Endothelial cell of umbilical vein (primary cell): ENCODE data around the gene USP37. TPM values are rescaled to one million over a fixed set of nuclear protein-coding genes. Genes with fewer than 3 reads are reported as not detected.

ENCODE experiments used
- BruUV-seq: library from RNA; stranded (reverse); fragments of 400-500 nt; replicated peaks from 2 replicates; lab custom pipeline; 2021; lab: Mats Ljungman, UMichigan
- CTCF ChIA-PET: fragments of 300-600, 350-600 bp; sonication (Branson Sonifier 250); formaldehyde crosslinking; loops from one replicate; lab custom pipeline; 2021; ENCODE audit warnings: antibody characterized with exemption, inconsistent platforms; lab: Charles Lee
- POLR2A ChIA-PET: fragments of 300-600, 350-600 bp; sonication (Branson Sonifier 250); formaldehyde crosslinking; loops from one replicate; lab custom pipeline; 2021; ENCODE audit warnings: antibody characterized with exemption, inconsistent platforms; lab: Charles Lee
- DNase-seq: peaks from one replicate; pipeline ENCODE4 v3.0.0-alpha.2; 2011; ENCODE audit warnings: low read depth, low spot score
- FAIRE-seq: peaks from 2 replicates; lab custom pipeline; 2011; peaks lifted over from hg19 to GRCh38; lab: Jason Lieb, UNC
- H2AFZ ChIP-seq: 2 replicates; pipeline ENCODE4 v1.6.0; 2012; ENCODE audit warnings: low read depth, low read length, control low read depth, inconsistent platforms
- H3K27ac ChIP-seq: 2 replicates; pipeline ENCODE4 v1.5.1; 2011; ENCODE audit warnings: low read depth, mild to moderate bottlenecking, control low read depth, low read length, moderate library complexity; ENCODE audit not compliant: insufficient read depth
- H3K27me3 ChIP-seq, 2 experiments: 2 replicates each; pipeline versions ENCODE4 v1.6.0 to v1.6.1; 2011; ENCODE audit warnings: low read length in 2 of 2, mixed read lengths in 1 of 2; ENCODE audit not compliant: control insufficient read depth in 2 of 2, insufficient read depth in 2 of 2
- H3K36me3 ChIP-seq, 2 experiments: 2 replicates in 1 of 2; 3 replicates in 1 of 2; pipeline ENCODE4 v1.5.1; 2011; ENCODE audit warnings: low read length in 2 of 2, mild to moderate bottlenecking in 1 of 2, moderate library complexity in 1 of 2; ENCODE audit not compliant: control insufficient read depth in 2 of 2, insufficient read depth in 2 of 2; ENCODE audit errors: extremely low read depth in 1 of 2
- H3K4me1 ChIP-seq: 3 replicates; pipeline ENCODE4 v1.5.1; 2011; ENCODE audit warnings: mild to moderate bottlenecking, low read length; ENCODE audit not compliant: control insufficient read depth, insufficient read depth; ENCODE audit errors: extremely low read depth
- H3K4me2 ChIP-seq: 2 replicates; pipeline ENCODE4 v1.6.1; 2011; ENCODE audit warnings: low read length, control low read depth, mixed read lengths; ENCODE audit not compliant: insufficient read depth
- H3K4me3 ChIP-seq, 3 experiments: fragments of 200-600 bp in 1 of 3; sonication (generic), shearing (Covaris generic) in 1 of 3; replicated peaks in 1 of 3; 2 replicates each; pipeline ENCODE4 v1.5.1; 2011 to 2016; ENCODE audit warnings: control low read depth in 3 of 3, low read length in 3 of 3, mild to moderate bottlenecking in 2 of 3, inconsistent platforms in 1 of 3, low read depth in 1 of 3, moderate library complexity in 1 of 3; ENCODE audit not compliant: insufficient read depth in 1 of 3
- H3K79me2 ChIP-seq: 2 replicates; pipeline ENCODE4 v1.6.0; 2012; ENCODE audit warnings: low read length, inconsistent platforms; ENCODE audit not compliant: control insufficient read depth, insufficient read depth
- H3K9ac ChIP-seq: replicated peaks from 2 replicates; pipeline ENCODE3; 2011; ENCODE audit warnings: low read length, control low read depth; ENCODE audit not compliant: insufficient read depth; ENCODE audit errors: extremely low read depth
- H3K9me1 ChIP-seq: replicated peaks from 3 replicates; pipeline ENCODE4 v1.6.0; 2011; ENCODE audit warnings: mild to moderate bottlenecking, low read length; ENCODE audit not compliant: control insufficient read depth, insufficient read depth; ENCODE audit errors: extremely low read depth
- H3K9me3 ChIP-seq: replicated peaks from 2 replicates; pipeline ENCODE4 v1.5.1; 2012; ENCODE audit warnings: low read length, inconsistent platforms; ENCODE audit not compliant: control insufficient read depth, insufficient read depth
- H4K20me1 ChIP-seq: replicated peaks from 2 replicates; pipeline ENCODE3; 2011; ENCODE audit warnings: mild to moderate bottlenecking, low read length; ENCODE audit not compliant: control insufficient read depth, insufficient read depth; ENCODE audit errors: extremely low read depth
- CTCF ChIP-seq, 2 donors: IDR thresholded peaks; 1 replicate in 1 of 2; 2 replicates in 1 of 2; pipeline ENCODE4 v1.5.1; 2011; ENCODE audit warnings: low read length in 2 of 2, mild to moderate bottlenecking in 2 of 2, moderate library complexity in 2 of 2, control low read depth in 1 of 2, inconsistent platforms in 1 of 2, low read depth in 1 of 2; ENCODE audit not compliant: insufficient read depth in 1 of 2; ENCODE audit errors: extremely low read depth in 1 of 2
- FOS ChIP-seq: IDR thresholded peaks from 2 replicates; pipeline ENCODE4 v1.6.1; 2011; ENCODE audit warnings: mild to moderate bottlenecking, low read length, moderate library complexity, borderline replicate concordance; ENCODE audit not compliant: insufficient read depth
- JUN ChIP-seq: IDR thresholded peaks from 2 replicates; pipeline ENCODE4 v1.6.1; 2011; ENCODE audit warnings: borderline replicate concordance, low read depth; ENCODE audit not compliant: insufficient read length, insufficient read depth
- MYC ChIP-seq: IDR thresholded peaks from one replicate; pipeline ENCODE4 v1.6.1; 2011; ENCODE audit warnings: mild to moderate bottlenecking, low read depth, low read length
- POLR2A ChIP-seq: IDR thresholded peaks from 2 replicates; pipeline ENCODE4 v1.6.1; 2012; ENCODE audit warnings: low read depth, mild to moderate bottlenecking, control low read depth, low read length
- POLR2AphosphoS5 ChIP-seq: IDR thresholded peaks from 2 replicates; pipeline ENCODE4 v1.6.1; 2012; ENCODE audit warnings: low read depth, mild to moderate bottlenecking, control low read depth, low read length, moderate library complexity; ENCODE audit not compliant: insufficient read depth
- dilution Hi-C: fragments of 300-500 bp; cut with MboI; formaldehyde crosslinking; loops from one replicate; pipeline ENCODE4 v1.15.0; 2019; ENCODE audit warnings: low sequenced_read_pairs; ENCODE audit not compliant: extremely low pct_ligation_motif_present
- intact Hi-C: fragments of 100-400 bp; cut with micrococcal nuclease; formaldehyde crosslinking; loops from one replicate; pipeline ENCODE4 v1.10.0; 2022
- polyA plus RNA-seq, 4 experiments: library from polyadenylated mRNA; depleted of rRNA in 3 of 4; stranded (reverse) in 3 of 4; unstranded in 1 of 4; fragments of >200 nt; gene quantifications; 2 replicates each; pipeline versions ENCODE4 v1.2.1 to v1.2.3, GENCODE V29; 2011 to 2012; ENCODE audit warnings: missing spikeins in 1 of 4
- total RNA-seq: library from RNA; stranded (reverse); gene quantifications from 2 replicates; pipeline ENCODE4 v1.2.3, GENCODE V29; 2021

USP37 gene
- total and polyA plus RNA-seq, 2 donors (not counting 3 experiments of a cell fraction or from before 2014, with no cell fraction given): 1.9 to 14.4 TPM

GRCh38 chr2:218615868-218616315 is 47.7 kb upstream of the USP37 start:
- Histone ChIP-seq H4K20me1 (no peaks in the 10 kb centered on the region), H3K9ac (no peak overlapping the region), H3K4me3 (no peak overlapping the region), H2AFZ (no peak overlapping the region), H3K36me3 (no peaks in the 10 kb centered on the region), H3K4me2 (no peak overlapping the region), H3K27me3 (peaks cover 0 to 4% of the 10 kb centered on the region in 2 experiments), H3K79me2 (no peaks in the 10 kb centered on the region), H3K9me1 (no peaks in the 10 kb centered on the region), H3K9me3 (no peaks in the 10 kb centered on the region), H3K4me1 (no peaks in the 10 kb centered on the region), H3K27ac (no peak overlapping the region)
- TF ChIP-seq CTCF (IDR thresholded peaks at IDR 0.05; ENCODE audit: extremely low read depth in 1 of 2, insufficient read depth in 1 of 2, low read depth in 1 of 2, low read length in 2 of 2): no peak
- no peak for TF ChIP-seq POLR2A
- no peak for TF ChIP-seq MYC
- TF ChIP-seq FOS: no peak
- TF ChIP-seq POLR2AphosphoS5: no peak
- no peak for TF ChIP-seq JUN
- DNase-seq: no peak
- dilution Hi-C loops (no loop called here), intact Hi-C loops (no loop called here)
- POLR2A ChIA-PET: no interaction called here
- no peak for FAIRE-seq
- CTCF ChIA-PET: interaction anchor here (4.1 kb wide), 1 partner anchor 9 kb away, joined by 15 read pairs; the partner anchor contains the start of gene PLCD4
- no TSS peak for BruUV-seq
